ENCODE measurements around the gene MYO1B.

Gene MYO1B

DNA sequence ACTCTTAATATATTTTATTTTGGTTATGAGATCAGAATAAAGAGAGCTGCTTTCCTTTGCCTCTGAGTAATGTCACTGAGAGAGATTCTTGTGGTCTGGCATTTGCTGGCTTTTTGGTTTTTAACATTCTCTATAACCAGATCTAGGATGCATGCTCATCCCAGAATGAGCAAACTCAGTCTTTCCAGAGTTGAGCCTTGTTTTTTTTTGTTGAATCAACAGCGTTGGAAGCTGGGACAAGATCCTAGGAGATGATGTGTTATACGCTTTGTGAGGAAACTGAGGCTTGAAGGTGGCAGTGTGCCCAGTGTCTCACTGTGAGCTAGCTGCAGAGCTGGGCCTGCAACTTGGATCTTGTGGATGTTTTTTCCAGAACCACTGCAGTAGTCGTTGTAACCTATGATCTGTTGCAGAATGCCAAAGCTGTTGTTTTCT lies 19.5 kb downstream of the MYO1B start:
- DNase-seq: no peak

DNA sequence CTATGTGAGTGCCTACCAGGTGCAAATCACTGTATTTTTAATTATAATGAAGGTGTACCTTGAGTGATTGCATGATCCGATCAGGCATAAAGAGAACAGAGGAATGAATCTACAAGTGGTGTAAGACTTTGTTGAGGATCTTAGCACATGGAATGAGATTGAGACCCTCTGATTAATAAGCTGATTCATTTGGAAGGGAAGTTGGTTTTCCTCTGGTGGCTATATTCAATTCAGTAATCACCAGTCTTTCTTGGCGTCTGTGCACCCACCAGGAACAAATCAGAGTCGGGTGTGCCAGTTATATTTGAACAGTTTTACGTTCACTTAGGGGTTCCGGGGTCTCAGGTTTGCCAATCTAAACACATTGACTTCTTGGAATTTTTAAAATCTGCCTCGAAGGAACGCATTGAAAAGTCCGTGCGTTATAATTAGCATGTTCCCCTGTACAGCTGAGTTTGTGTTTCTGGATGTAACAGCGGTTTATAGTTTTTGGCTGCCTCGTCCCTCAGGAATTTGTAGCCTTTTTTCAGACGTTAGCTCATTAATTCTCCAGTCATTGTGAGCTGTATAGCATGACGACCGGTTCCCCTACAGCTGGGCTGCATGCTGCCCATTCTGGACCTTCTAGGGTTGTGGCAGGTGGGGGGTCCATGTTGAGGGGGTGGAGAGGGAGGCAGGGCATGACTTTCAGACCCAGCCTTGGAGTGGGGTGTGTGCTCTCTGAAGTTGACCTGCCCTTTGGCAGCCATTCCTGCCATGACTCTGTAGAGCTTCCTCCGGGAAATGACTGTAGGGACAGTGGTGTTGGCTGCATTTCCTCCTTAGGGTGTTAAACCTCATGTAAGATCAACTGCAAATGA lies 20.3 kb downstream of the MYO1B start:
- no peak for DNase-seq

DNA sequence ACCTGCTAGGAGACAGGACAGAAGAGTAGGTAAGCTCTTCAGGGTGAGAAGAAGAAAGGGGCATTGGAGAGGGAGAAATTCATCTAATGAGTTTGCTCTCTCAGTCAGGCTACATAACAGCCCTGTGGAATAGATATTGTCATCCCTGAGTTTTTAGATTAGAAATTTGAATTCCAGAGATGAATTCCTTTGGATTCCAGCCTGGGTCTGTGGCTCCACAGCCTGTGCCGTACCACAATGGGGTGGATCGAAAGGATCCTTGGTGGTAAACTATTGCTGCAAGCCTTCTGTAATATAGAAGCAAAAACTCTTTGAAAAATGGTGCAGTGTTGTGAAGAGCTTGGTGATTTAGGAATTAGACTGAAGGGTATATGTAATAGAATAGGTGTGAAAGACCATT lies 21.0 kb downstream of the MYO1B start:
- no peak for DNase-seq

DNA sequence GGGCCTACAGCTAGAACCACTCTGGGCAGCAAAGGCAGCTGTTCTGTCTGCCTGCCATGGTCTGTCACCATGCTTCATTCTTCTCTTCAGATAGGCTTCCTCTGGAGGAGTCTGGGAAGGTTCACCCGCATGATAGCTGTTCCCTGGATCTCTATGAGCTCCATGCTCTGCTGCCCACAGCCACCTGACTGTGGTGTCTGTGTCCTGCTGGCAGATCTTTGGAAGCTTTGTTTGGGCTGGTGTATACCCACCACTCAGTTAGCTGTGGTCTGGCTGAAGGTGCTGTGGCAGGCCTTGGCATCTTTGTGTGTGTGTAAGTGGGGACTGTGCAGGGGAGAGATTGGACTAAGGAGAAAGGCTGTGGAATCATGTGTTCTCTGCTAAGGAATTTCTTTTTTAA lies 23.4 kb downstream of the MYO1B start:
- no peak for DNase-seq

DNA sequence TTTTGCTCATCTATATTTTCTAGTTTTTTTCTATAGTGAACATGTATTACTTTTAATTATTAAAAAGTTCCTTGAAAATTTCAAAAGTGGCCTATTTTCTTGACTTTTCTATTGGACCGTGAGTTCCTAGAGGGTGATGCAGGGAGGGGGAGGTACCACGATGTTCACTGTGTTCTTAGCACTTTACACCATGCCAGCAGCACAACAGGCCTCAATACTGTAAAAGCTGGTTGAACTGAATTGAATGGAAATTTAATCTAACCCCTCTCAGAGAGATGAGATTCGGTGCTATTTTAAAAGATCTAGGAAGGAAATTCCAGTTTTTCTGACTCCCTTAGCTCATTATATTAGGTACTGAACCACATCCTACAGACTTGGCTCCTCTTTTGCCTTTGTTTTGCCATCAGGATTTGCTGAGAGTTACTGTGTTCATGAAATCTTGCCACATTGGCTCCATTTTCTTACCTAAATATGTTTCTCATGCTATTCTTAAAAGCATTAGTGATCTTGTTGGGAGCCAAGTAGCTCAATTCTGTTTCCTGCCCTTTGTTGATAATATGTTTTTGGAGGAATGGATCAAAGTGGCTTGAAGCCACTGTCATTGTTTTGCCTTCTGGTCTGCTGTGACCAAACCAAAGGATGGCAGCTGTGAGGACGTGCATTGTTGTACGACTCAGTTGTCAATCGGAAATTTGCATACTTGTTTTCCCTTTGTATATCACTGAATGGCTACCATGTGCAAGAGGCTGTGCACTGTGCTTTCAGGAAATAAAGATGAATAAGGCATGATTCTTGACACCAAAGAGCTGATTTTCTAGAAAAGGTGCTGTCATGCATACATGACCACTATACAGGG lies 25.3 kb downstream of the MYO1B start:
- DNase-seq: no peak

DNA sequence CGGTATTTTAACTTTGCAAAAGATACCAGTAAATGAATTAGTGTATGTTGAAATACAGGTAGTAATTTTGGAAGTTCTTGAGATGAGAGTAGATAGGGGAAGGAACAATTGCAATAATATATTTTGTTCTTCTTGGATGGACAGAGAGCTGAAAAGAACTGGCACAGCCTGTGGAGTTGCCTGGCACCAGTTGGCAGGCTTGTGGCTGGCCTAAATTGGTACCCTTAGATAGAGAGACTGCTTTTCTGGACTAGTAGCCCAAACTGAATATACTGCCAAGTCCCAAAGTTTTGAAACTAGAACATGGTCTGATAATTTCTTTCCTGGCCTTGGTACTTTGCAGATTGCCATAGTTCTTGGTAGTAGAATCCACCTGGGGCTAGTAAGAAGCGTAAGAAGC lies 26.9 kb downstream of the MYO1B start:
- DNase-seq: no peak

DNA sequence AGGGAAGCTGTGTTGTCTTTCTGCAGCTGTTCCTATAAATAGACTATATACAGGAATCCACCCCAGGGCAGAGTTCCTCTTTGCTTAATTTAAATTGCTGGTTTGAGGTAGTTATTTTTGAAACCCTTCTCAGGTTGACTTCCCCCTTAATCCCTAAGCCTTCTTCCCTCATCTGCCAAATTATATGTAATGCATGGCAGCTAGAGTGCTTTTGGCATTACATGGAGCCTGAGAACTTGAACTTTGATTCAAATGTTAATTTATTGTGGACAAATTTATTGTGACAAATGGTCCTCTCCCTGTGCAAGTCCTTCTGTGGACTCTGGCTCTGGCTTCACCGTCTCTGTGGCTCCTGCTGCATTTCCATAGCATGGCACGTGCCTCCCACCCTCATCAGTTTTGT lies 29.2 kb downstream of the MYO1B start:
- DNase-seq: no peak

DNA sequence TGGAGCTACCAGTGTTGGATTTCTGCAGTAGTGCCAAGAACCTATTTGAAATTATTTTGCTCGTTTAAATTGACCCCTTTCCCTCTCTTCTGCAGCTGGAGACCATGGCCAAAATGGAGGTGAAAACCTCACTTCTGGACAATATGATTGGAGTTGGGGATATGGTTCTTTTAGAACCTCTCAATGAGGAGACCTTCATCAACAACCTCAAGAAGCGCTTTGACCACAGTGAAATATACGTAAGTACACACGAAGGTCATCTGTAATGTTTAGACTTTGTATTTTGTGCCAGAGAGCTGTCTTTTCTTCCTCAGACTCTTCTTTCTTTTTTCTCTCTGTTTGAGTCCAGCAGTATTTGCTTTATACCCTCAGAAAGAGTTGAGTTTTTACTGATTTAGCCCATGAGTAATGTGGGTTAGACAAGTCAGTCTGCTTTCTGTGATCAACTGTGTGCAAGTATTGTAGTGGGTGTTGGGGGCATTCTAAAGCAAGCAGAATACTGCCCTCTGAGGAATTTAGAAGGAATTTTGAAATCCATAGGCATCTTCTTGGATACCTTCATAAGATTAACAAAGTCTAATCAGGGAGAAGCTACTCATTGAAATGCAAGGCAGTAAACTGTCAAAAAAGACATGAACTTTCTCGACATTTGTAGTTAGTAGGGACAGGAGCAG lies 31.7 kb downstream of the MYO1B start:
- no peak for DNase-seq

DNA sequence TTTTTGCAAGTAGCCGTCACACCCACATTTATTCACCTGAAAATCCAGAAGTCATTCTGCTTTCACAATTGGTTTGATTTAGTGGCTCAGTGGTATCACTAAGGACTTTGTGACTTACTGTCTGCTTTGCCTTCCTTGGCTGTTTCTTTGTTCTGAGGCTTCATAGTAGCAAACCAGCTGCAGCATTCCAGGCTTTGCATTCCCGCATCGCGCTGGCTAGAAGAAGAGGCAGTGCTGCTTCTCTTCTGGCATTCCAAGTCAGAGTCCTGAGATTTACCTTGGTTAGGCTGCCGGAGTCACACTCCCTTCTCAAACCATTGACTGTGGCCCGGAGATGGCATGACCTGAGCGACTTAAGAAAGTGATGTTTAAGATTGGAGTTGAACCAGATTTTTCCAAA lies 35.1 kb downstream of the MYO1B start:
- DNase-seq: no peak

DNA sequence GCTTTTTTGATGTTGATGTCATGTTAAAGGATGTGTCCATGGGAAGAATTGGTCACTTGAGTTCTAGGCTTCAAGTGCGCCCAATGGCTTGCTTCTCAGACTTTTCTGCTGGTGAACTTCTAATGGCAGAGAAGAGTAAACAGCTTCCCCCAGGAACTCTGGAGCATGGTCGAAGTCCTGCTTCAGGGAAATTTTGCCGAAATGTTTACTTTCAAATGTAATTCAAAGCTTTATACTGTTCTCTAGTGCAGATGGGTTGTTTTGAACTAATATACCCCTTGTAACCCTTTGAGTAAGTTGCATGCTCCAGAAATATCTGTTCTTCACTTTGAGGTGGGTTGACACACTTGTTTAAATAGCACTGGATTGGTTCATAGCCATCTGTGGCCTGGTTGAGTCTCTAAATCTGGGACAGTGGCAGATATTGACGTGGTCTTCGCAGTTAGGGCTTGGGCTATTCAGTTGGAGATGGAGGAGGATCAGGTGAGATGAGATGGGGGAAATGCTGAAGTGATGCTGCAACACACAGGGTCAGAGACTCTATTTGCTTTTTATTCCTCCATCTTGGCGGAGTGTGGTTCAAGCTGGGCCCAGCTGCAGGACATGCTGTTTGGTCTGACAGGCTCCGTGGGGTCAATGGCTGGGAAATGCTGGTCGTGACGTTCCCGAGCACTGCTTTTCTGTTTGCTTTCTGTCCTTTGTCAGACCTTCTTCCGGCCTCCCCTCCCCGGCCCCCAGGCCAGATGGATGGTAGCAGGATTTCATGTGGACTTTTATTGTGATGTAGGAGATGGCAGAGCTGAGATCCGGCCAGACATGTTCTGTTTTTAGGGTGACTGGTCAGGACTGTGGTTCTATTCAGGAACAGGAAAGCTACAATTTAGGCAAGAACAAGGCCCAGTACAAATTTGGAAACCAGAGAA lies 35.9 kb downstream of the MYO1B start:
- no peak for DNase-seq

DNA sequence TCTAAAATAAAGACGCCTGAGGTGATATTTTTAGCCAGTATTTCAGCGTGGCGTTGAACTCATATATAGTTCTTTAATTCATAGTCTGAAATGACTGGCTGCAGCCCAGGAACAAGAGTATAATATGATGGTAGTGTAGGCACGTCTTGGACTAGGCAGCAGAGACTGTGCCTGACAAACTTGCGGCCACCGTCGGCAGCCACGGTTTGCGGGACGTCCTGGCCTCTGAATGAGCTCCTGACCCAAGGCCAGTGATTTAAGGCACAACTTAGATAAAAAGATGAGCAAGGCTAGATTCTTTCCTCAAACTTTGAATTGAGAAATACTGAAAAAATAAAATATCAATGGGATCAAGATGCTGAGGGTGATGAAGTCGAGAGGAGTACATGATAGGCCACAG lies 40.0 kb downstream of the MYO1B start:
- no peak for DNase-seq

DNA sequence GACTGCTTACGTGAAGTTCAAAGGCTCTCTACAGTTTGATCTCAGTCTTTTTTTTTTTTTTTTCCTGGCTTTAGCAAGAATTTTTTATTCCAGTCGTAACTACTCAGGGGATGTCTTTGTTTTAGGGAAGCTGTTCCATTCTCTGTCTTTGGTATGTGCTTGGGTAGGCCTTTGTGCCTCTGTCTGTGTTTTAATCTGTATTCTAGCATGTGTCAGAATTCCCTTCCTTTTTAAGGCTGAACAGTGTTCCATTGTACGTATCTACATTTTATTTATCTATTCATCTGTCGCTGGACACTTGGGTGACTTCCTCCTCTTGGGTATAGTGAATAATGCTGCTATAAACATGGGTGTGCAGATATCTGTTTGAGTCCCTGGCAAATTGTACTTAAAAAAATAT lies 42.6 kb downstream of the MYO1B start:
- no peak for DNase-seq

DNA sequence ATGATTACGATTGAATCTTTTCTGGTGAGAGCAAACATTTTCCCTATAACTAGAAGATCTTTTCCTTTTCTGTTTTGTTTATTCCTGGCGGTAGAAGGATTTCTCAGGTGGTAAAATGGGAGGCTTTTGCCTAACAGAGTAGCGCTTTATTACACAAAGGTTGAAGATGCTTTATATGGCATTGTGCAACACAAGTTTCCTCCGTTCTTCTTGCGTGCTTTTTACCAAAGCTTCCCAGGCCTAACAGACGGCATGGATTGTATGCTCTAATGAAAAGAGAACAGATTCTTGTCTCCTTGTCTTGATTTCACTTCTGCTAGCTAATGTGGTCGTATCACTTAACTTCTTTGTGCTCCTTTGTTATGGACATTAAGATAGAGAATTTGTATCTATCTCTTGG lies 43.8 kb downstream of the MYO1B start:
- no peak for DNase-seq

DNA sequence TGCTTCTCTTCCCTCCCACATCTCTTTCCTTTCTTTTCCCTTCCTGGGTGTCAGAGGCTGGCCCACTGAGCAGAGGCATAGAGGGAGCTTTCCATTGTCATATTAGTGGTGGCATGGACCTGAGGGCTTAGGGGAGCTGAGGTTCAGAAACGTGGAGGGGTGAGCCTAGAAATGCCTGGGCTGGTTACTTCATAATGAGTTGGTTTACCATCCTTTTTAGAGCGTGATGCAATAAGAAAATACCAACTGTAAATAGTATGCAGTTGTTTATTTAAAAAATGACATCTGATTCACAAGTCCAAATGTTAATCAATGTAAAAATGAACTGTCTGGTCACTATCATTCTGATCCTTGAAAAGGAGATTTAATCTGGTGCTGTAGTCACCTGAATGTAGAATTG lies 46.3 kb downstream of the MYO1B start:
- DNase-seq: no peak

DNA sequence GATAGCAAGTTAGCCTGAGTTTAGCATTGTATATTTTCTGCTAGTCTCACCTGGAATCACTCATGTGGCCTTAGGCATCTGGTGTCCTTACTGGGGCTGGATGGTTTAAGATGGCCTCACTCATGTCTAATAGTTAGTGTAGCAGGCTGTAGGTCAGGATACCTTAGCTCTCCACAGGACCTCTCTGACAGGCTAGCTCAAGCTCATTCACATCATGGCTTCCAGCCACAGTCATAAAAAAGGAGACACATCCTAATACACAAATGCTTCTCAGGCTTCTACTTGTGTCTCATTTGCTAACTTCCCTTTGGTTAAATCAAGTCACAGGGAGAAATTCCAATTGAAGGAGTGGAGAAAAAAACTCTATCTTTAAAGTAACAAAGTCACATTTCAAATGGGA lies 47.7 kb downstream of the MYO1B start:
- DNase-seq: no peak

DNA sequence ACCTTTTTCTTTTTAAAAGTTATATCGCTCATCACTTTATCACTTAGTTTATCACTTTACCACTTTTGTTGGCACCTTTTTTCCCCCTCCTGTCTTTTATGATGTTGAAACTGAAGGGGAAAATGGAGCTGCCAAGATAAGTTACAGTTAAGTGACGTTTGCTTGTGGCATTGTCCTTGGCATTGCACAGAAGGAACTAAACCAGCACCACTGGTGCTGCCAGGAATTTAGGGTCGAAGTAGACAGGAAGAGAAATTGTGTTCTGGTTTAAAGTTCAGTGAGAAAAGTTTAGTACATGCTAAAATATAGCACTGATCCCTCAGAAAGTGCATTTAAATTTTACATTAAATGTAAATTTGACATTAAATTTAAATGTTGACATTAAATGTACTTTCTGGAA lies 49.9 kb downstream of the MYO1B start:
- no peak for DNase-seq

DNA sequence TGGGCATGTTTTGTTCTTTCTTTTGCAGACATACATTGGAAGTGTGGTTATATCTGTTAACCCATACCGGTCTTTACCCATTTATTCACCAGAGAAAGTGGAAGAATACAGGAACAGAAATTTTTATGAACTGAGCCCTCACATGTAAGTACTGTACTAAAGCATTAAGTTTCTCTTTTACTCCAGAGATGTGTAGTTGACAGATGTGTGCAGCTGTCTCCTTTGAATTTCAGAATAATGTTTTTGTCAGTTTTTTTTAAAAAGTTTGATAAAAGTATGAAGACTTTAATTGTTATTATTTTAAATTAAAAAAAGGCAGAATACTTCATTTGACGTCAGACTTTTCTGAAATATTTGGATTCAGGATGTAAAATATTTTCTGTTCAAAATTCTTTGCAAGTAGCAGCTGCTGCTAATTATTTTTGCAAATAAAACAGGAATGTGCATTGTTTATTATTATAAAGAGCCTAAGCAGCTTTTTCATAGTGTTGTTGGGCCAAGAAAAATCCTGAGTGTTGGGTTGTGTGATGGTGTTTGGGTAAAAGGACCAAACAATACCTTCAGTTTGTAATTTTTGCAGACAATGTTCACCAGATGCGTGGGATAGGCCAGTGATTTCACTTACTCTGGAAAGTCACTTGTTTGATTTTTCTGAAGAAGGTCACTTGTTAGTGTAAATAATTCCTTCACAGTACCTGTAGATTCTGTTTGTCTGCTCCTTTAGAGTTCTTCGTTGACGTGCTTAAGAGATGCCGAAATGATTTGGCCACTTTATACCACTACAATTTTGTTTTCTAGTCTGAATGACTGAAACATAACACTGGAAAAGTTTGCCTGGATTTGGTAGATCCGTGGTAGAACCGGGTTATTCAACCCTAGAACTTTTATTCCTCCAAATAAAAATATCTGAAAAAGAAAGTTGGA lies 51.1 kb downstream of the MYO1B start:
- no peak for DNase-seq

DNA sequence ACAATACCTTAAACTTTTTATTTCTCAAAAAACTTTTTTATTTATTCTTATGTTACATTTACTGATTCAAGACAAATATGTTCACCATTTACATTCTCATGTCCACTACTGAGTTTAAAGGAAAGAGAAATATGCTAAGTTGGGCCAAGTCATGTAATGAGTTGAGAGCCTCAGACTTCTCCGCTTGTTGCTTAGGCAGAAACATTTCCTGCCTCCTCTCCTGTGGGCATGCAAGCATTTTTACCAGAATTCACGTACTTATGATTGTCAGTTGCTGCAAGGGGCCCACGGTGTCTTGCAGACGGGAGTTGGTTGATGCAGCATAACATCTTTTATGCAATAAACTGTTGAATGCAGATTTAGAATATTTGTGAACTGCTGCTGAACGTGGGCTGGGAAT lies 51.8 kb downstream of the MYO1B start:
- DNase-seq: no peak

DNA sequence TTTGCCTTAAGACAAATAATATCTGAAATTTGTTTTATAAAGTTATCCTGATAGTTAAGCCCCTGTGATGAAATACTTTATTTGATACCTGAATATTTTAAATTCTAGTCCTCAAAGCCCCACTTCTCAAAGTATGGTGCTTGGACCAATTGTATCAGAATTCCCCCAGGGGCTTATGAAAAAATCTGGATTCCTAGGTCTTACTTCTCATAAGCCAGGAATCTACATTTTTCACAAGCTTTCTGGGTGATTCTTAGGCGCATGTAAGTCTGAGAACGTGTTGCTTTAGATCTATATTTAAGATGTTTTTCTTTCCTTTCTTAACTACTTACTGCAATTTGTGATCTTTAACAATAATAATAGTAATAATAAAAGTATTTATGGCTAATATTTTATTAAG lies 53.1 kb downstream of the MYO1B start:
- no peak for DNase-seq

DNA sequence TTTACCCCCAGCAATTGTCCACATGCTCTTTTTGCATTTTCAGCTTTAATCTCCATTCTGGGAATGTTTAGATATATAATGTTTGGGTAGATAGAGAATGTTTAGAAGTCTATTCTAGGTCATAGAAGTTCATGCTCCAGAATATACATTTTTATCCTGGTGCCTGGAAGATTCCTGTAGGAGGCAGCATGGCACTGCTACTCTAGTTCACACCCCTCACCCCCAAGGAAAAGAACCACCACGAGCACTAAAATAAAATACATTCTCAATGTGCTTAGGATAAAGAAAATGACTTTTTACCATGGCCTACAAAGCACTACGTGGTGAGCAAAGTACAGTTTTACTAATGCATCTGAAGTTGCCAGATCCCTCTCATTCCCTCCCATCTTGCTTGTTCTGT lies 53.8 kb downstream of the MYO1B start:
- no peak for DNase-seq

DNA sequence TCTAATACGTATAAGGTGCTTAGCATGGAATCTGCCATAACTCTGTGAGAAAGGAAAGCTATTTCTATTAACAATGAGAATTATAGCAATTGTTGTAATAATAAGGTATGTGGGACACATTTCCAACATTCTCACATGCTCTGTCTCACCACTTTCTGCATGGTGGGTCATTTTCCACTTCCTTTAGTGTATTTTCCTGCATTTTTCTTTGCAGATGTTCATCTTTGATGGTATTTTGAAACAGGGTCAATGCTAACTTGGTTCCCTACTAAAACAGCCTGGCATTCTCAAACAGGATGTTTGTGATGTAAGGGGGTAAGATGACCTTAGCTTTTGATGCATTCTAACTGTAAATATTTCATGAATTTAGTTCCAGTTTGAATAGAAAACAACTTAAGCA lies 54.7 kb downstream of the MYO1B start:
- no peak for DNase-seq
